H9 (cell line): ENCODE data around the gene SEMA6C. TPM values are rescaled to one million over a fixed set of nuclear protein-coding genes. Genes with fewer than 3 reads are reported as not detected.

Experiments
- DNase-seq: peaks from one replicate; pipeline ENCODE4 v3.0.0-alpha.2; 2017
- H2AFZ ChIP-seq: one replicate; pipeline ENCODE4 v1.6.1; 2013; ENCODE audit warnings: mild to moderate bottlenecking, low read length, control low read depth, moderate library complexity
- H2AK5ac ChIP-seq: 2 replicates; pipeline ENCODE4 v1.6.1; 2013; ENCODE audit warnings: low read length, control low read depth, mixed read lengths; ENCODE audit not compliant: insufficient read length
- H2BK120ac ChIP-seq: one replicate; pipeline ENCODE4 v1.6.1; 2013; ENCODE audit warnings: low read depth, mild to moderate bottlenecking, low read length, control low read depth, inconsistent platforms; ENCODE audit not compliant: poor library complexity, severe bottlenecking
- H2BK12ac ChIP-seq: 2 replicates; pipeline ENCODE4 v1.6.1; 2013; ENCODE audit warnings: low read length, control low read depth, mixed read lengths, low read depth; ENCODE audit not compliant: insufficient read length
- H2BK15ac ChIP-seq: 2 replicates; pipeline ENCODE4 v1.6.1; 2013; ENCODE audit warnings: low read depth, low read length, control low read depth
- H2BK20ac ChIP-seq: one replicate; pipeline ENCODE4 v1.6.1; 2013; ENCODE audit warnings: low read depth, mild to moderate bottlenecking, low read length, control low read depth, inconsistent platforms; ENCODE audit not compliant: poor library complexity, severe bottlenecking
- H2BK5ac ChIP-seq: 2 replicates; pipeline ENCODE4 v1.6.1; 2013; ENCODE audit warnings: low read length, control low read depth, mixed read lengths; ENCODE audit not compliant: insufficient read length
- H3K14ac ChIP-seq: 2 replicates; pipeline ENCODE4 v1.6.1; 2013; ENCODE audit warnings: low read length, control low read depth; ENCODE audit not compliant: insufficient read depth
- H3K18ac ChIP-seq: 2 replicates; pipeline ENCODE4 v1.6.1; 2013; ENCODE audit warnings: low read depth, mild to moderate bottlenecking, mixed read lengths, low read length, control low read depth; ENCODE audit not compliant: insufficient read length
- H3K23ac ChIP-seq: 2 replicates; pipeline ENCODE4 v1.6.1; 2013; ENCODE audit warnings: low read length, control low read depth, mixed read lengths, low read depth; ENCODE audit not compliant: insufficient read length
- H3K23me2 ChIP-seq: 2 replicates; pipeline ENCODE4 v1.6.1; 2013; ENCODE audit warnings: low read depth, mild to moderate bottlenecking, mixed read lengths, low read length, control low read depth; ENCODE audit not compliant: insufficient read length, poor library complexity, severe bottlenecking
- H3K27ac ChIP-seq: 2 replicates; pipeline ENCODE4 v1.5.1; 2013; ENCODE audit warnings: low read length, control low read depth, mixed read lengths, low read depth; ENCODE audit not compliant: insufficient read length
- H3K27me3 ChIP-seq: 2 replicates; pipeline ENCODE4 v1.6.1; 2013; ENCODE audit warnings: low read length, control low read depth, inconsistent platforms; ENCODE audit not compliant: insufficient read depth
- H3K4ac ChIP-seq: 2 replicates; pipeline ENCODE4 v1.6.1; 2013; ENCODE audit warnings: low read depth, mild to moderate bottlenecking, control low read depth, inconsistent platforms, low read length, moderate library complexity
- H3K4me1 ChIP-seq: 2 replicates; pipeline ENCODE4 v1.6.1; 2013; ENCODE audit warnings: low read length, control low read depth, inconsistent platforms; ENCODE audit not compliant: insufficient read depth
- H3K4me2 ChIP-seq: 2 replicates; pipeline ENCODE4 v1.6.1; 2013; ENCODE audit warnings: low read length, control low read depth, mixed read lengths; ENCODE audit not compliant: insufficient read length, insufficient read depth
- H3K56ac ChIP-seq: 2 replicates; pipeline ENCODE4 v1.6.1; 2013; ENCODE audit warnings: low read depth, mild to moderate bottlenecking, mixed read lengths, low read length, control low read depth; ENCODE audit not compliant: insufficient read length
- H3K79me1 ChIP-seq: 2 replicates; pipeline ENCODE4 v1.6.1; 2013; ENCODE audit warnings: low read depth, mild to moderate bottlenecking, moderate library complexity, low read length, control low read depth, inconsistent platforms; ENCODE audit not compliant: insufficient read depth, poor library complexity, severe bottlenecking
- H3K79me2 ChIP-seq: 2 replicates; pipeline ENCODE4 v1.6.1; 2013; ENCODE audit warnings: low read length, control low read depth, inconsistent platforms; ENCODE audit not compliant: insufficient read depth
- H3K9ac ChIP-seq: 2 replicates; pipeline ENCODE4 v1.6.1; 2013; ENCODE audit warnings: low read length, control low read depth, mixed read lengths; ENCODE audit not compliant: insufficient read length; ENCODE audit errors: extremely low read depth
- H3K9me3 ChIP-seq: one replicate; pipeline ENCODE4 v1.6.1; 2013; ENCODE audit warnings: low read depth, low read length, inconsistent platforms; ENCODE audit not compliant: control insufficient read depth
- H3T11ph ChIP-seq: one replicate; pipeline ENCODE4 v1.6.1; 2013; ENCODE audit warnings: mild to moderate bottlenecking, low read length, control low read depth, inconsistent platforms
- H4K20me1 ChIP-seq: one replicate; pipeline ENCODE4 v1.6.1; 2013; ENCODE audit not compliant: control insufficient read depth, insufficient read length, insufficient read depth
- H4K5ac ChIP-seq: 2 replicates; pipeline ENCODE4 v1.6.1; 2013; ENCODE audit warnings: low read depth, mild to moderate bottlenecking, mixed read lengths, low read length, control low read depth; ENCODE audit not compliant: insufficient read length
- H4K8ac ChIP-seq: replicated peaks from 2 replicates; pipeline ENCODE4 v1.6.1; 2013; ENCODE audit warnings: low read length, control low read depth, mixed read lengths, low read depth; ENCODE audit not compliant: insufficient read length
- H4K91ac ChIP-seq: 2 replicates; pipeline ENCODE4 v1.6.1; 2013; ENCODE audit warnings: low read depth, mild to moderate bottlenecking, moderate library complexity, mixed read lengths, low read length, control low read depth; ENCODE audit not compliant: insufficient read length
- H3K27ac Mint-ChIP-seq, 3 experiments: 2 replicates in 2 of 3; 3 replicates in 1 of 3; pipeline ENCODE4 v1.8.0; 2020 to 2021; ENCODE audit warnings: mixed read lengths in 3 of 3, mild to moderate bottlenecking in 1 of 3, moderate library complexity in 1 of 3
- H3K27me3 Mint-ChIP-seq: 2 replicates; pipeline ENCODE4 v1.8.0; 2021; ENCODE audit warnings: low read depth, mild to moderate bottlenecking, moderate library complexity, mixed read lengths
- H3K36me3 Mint-ChIP-seq, 3 experiments: 2 replicates in 2 of 3; 3 replicates in 1 of 3; pipeline ENCODE4 v1.8.0; 2020 to 2021; ENCODE audit warnings: low read depth in 3 of 3, mixed read lengths in 3 of 3; ENCODE audit not compliant: insufficient read depth in 1 of 3
- H3K4me1 Mint-ChIP-seq, 2 experiments: 2 replicates each; pipeline ENCODE4 v1.8.0; 2020; ENCODE audit warnings: mixed read lengths in 2 of 2
- H3K4me3 Mint-ChIP-seq, 2 experiments: 2 replicates in 1 of 2; 3 replicates in 1 of 2; pipeline ENCODE4 v1.8.0; 2020 to 2021; ENCODE audit warnings: mild to moderate bottlenecking in 2 of 2, mixed read lengths in 2 of 2, moderate library complexity in 1 of 2
- H3K9me3 Mint-ChIP-seq, 2 experiments: 2 replicates in 1 of 2; 3 replicates in 1 of 2; pipeline ENCODE4 v1.8.0; 2020; ENCODE audit warnings: mild to moderate bottlenecking in 2 of 2, mixed read lengths in 2 of 2, moderate library complexity in 1 of 2
- CTCF ChIP-seq: fragments of 200-600 bp; sonication (generic); conservative IDR thresholded peaks from 3 replicates; pipeline ENCODE4 v1.8.0; 2021; ENCODE audit warnings: antibody characterized with exemption, mild to moderate bottlenecking
- WGBS: extraction: QIAGEN DNeasy Blood & Tissue Kit; methylation state at CpG from one replicate; pipeline ENCODE4 v1.1.7; 2013; ENCODE audit warnings: missing lambda C conversion rate, low lambda C conversion rate, mixed read lengths; ENCODE audit not compliant: insufficient read length; ENCODE audit errors: extremely low coverage; 5-methylcytosine and 5-hydroxymethylcytosine counted together
- total RNA-seq: library from RNA; stranded (reverse); gene quantifications from 2 replicates; pipeline ENCODE4 v1.2.1, GENCODE V29; 2021

The SEMA6C gene
- total RNA-seq, 1 experiment from 2014 or later: 12.3 TPM

GRCh38 chr1:151134396-151134795, 12.0 kb downstream of the SEMA6C start:
- Histone ChIP-seq H3K27me3 (no peaks in the 10 kb centered on the region; the same call in 1 of the 2 replicates), H3K4me1 (no peaks in the 10 kb centered on the region), H2AK5ac (no peak overlapping the region), H3K14ac (no peak overlapping the region), H3K27ac (no peak overlapping the region), H2BK12ac (no peak overlapping the region), H3K9ac (no peak overlapping the region), H4K8ac (no peak overlapping the region), H2BK20ac (no peak overlapping the region), H4K91ac (no peak overlapping the region), H4K5ac (no peak overlapping the region), H3K79me2 (no peaks in the 10 kb centered on the region), H3T11ph (no peak overlapping the region), H2AFZ (no peak overlapping the region), H2BK15ac (no peak overlapping the region), H3K79me1 (no peaks in the 10 kb centered on the region), H2BK5ac (no peak overlapping the region), H3K9me3 (no peaks in the 10 kb centered on the region), H3K56ac (no peak overlapping the region), H4K20me1 (no peaks in the 10 kb centered on the region), H2BK120ac (no peak overlapping the region), H3K23me2 (peaks cover 15% of the 10 kb centered on the region), H3K18ac (no peak overlapping the region), H3K23ac (no peak overlapping the region), H3K4ac (no peak overlapping the region), H3K4me2 (no peak overlapping the region)
- no peaks in the 10 kb centered on the region for H3K9me3 Mint-ChIP-seq
- no peak overlapping the region; a peak in 1 of 7 replicates for H3K27ac Mint-ChIP-seq
- no peak overlapping the region; a peak in 1 of 5 replicates for H3K4me3 Mint-ChIP-seq
- DNase-seq: no peak
- no peak for TF ChIP-seq CTCF
- H3K36me3 Mint-ChIP-seq: peaks cover 15 to 43% (median 36%) of the 10 kb centered on the region in 3 experiments
- H3K4me1 Mint-ChIP-seq: peaks cover 14 to 19% of the 10 kb centered on the region in 2 experiments
- WGBS: no CpG with 5 or more reads among the region's 3 CpGs
- peaks cover 12% of the 10 kb centered on the region for H3K27me3 Mint-ChIP-seq
